Kasumi-1 (cell line): ENCODE results near the gene C11orf16.
A peak's percentile ranks its signal among the peaks of the same experiment; 100 is the strongest.
"Not testable (repeated sequence)": the region's sequence is repeated elsewhere in the genome, so short reads cannot be mapped to it uniquely, and the experiment has no call there.

Experiments
- DNase-seq, 2 experiments: peaks; one replicate each; lab custom pipeline; 2025; lab: John Stamatoyannopoulos, UW

C11orf16 gene

GRCh38 chr11:8891185-8891584 is 41.6 kb downstream of the C11orf16 start:
- not testable (repeated sequence) for DNase-seq

- no peak for DNase-seq
These were observed 46.4 kb downstream of the C11orf16 start for GRCh38 chr11:8886322-8886721.

- not testable (repeated sequence) for DNase-seq
These were observed 51.2 kb downstream of the C11orf16 start for GRCh38 chr11:8881585-8881984.

GRCh38 chr11:8878771-8879170 is 54.0 kb downstream of the C11orf16 start:
- DNase-seq, result no peak

- DNase-seq, result peak; percentile 31 to 56
These were observed 58.9 kb downstream of the C11orf16 start for GRCh38 chr11:8873741-8874405.

- no peak for DNase-seq
These were observed 60.8 kb downstream of the C11orf16 start for GRCh38 chr11:8871962-8872361.

- no peak for DNase-seq
These were observed 61.5 kb downstream of the C11orf16 start for GRCh38 chr11:8871171-8871775.

- peak; percentile 5 to 45 for DNase-seq
These were observed 62.2 kb downstream of the C11orf16 start for GRCh38 chr11:8870411-8871170.
